ENCODE data around the gene CCHCR1. TPM values are rescaled to one million over a fixed set of nuclear protein-coding genes. Genes with fewer than 3 reads are reported as not detected.

Gene CCHCR1
- total and polyA plus RNA-seq, 2 of the 8 experiments (the other 6 are each of a cell fraction or from before 2014, with no cell fraction given), result 20.9 to 38.0 TPM

GRCh38 chr6:31170987-31171671, 13.5 kb upstream of the CCHCR1 start:
- Histone ChIP-seq H3K18ac (ENCODE audit: extremely low read depth, low read length) (peak overlapping the region; percentile 100), H3K9me3 (ENCODE audit: insufficient read depth in 2 of 2, low read depth in 1 of 2, low read length in 1 of 2) (no peaks in the 10 kb centered on the region), H4K8ac (ENCODE audit: extremely low read depth, insufficient read depth, low read length) (peak overlapping the region; percentile 81), H3K36me3 (ENCODE audit: control insufficient read depth in 2 of 4, insufficient read depth in 4 of 4, low read length in 3 of 4) (peaks cover 0 to 1% (median under 1%) of the 10 kb centered on the region in 4 experiments; a peak in 2 of 8 replicates), H2AFZ (ENCODE audit: low read length) (no peak overlapping the region), H2BK120ac (replicated peaks; ENCODE audit: low read depth, low read length) (peak overlapping the region; percentile 100), H3K56ac (replicated peaks; ENCODE audit: insufficient read length, low read depth, low read length) (peak overlapping the region; percentile 90), H3K27ac (ENCODE audit: low read depth, low read length) (peak overlapping the region; percentile 80), H3K4me3 (ENCODE audit: extremely low read depth in 1 of 4, insufficient read depth in 2 of 4, low read depth in 3 of 4, low read length in 4 of 4) (peak overlapping the region; percentile 19 to 92 (median 71); a peak in 5 of 8 replicates), H3K79me2 (ENCODE audit: control insufficient read depth in 1 of 2, insufficient read depth in 2 of 2, low read length in 2 of 2) (peaks cover 23 to 75% of the 10 kb centered on the region in 2 experiments), H2AK5ac (ENCODE audit: low read depth, low read length) (peak overlapping the region; percentile 98), H3K4me1 (replicated peaks in 1 of 4; ENCODE audit: control insufficient read depth in 3 of 4, insufficient read depth in 4 of 4, low read length in 3 of 4) (peaks cover 22 to 41% (median 32%) of the 10 kb centered on the region in 4 experiments), H2BK12ac (ENCODE audit: low read depth, low read length) (peak overlapping the region; percentile 100), H3K4ac (replicated peaks; ENCODE audit: insufficient read length, low read depth, low read length) (peak overlapping the region; percentile 97), H3K23ac (ENCODE audit: insufficient read length) (no peak overlapping the region), H3K23me2 (ENCODE audit: low read depth, low read length) (peaks cover 13% of the 10 kb centered on the region), H3K9ac (replicated peaks in 1 of 4; ENCODE audit: extremely low read depth in 1 of 4, low read depth in 3 of 4, low read length in 3 of 4) (peak overlapping the region in 1 of 4 experiments; percentile 54; a peak in 4 of 7 replicates), H3K79me1 (ENCODE audit: low read depth, low read length) (peaks cover 7% of the 10 kb centered on the region), H4K5ac (ENCODE audit: insufficient read length, low read depth, low read length) (peak overlapping the region; percentile 87), H3K4me2 (ENCODE audit: insufficient read depth in 1 of 2, low read depth in 2 of 2, low read length in 2 of 2) (peak overlapping the region; percentile 83 to 89), H4K91ac (replicated peaks; ENCODE audit: insufficient read length, low read length) (peak overlapping the region; percentile 100), H4K20me1 (replicated peaks in 1 of 2; ENCODE audit: control insufficient read depth in 1 of 2, insufficient read depth in 2 of 2, low read length in 2 of 2) (peaks cover 7 to 13% of the 10 kb centered on the region in 2 experiments), H2BK20ac (ENCODE audit: low read length) (peak overlapping the region; percentile 100), H2BK15ac (ENCODE audit: low read length) (no peak overlapping the region; the same call in 1 of the 2 replicates), H3K14ac (ENCODE audit: insufficient read length) (no peak overlapping the region), H3K27me3 (replicated peaks in 1 of 4; ENCODE audit: control insufficient read depth in 3 of 4, extremely low read depth in 1 of 4, insufficient read depth in 3 of 4, low read length in 3 of 4) (no peaks in the 10 kb centered on the region), H2BK5ac (ENCODE audit: low read depth, low read length) (peak overlapping the region; percentile 100)
- CTCF ChIA-PET (ENCODE audit: partially characterized antibody), result interaction anchor here (0.7 to 5.9 kb wide), 5 partner anchors 9 to 22 kb away, joined by 3 to 36 read pairs (median 12); partner anchors contain the start of gene TCF19
- WGBS, 2 experiments (ENCODE audit: extremely low coverage in 1 of 2, insufficient coverage in 1 of 2, insufficient read length in 1 of 2, insufficient replicate concordance in 2 of 2, low coverage in 1 of 2, low lambda C conversion rate in 2 of 2, missing lambda C conversion rate in 1 of 2), result 33% methylated on average over 8 of the region's 10 CpGs; no CpG with 5 or more reads in 1 of the 2 experiments
- FAIRE-seq (no peak), DNase-seq (ENCODE audit: low read depth in 1 of 2, low spot score in 2 of 2) (peak in 1 of 2 experiments; percentile 64)
- POLR2A ChIA-PET (ENCODE audit: partially characterized antibody), result interaction anchor here (0.5 to 68.5 kb wide), 14 partner anchors 2 to 553 kb away, joined by 3 to 2251 read pairs (median 4); partner anchors contain the start of genes CCHCR1, CDSN, DDR1 and MICA
- no peak for TF ChIP-seq SUZ12 (IDR thresholded peaks at IDR 0.05; ENCODE audit: low read length)
- no peak for TF ChIP-seq GABPA (IDR thresholded peaks at IDR 0.05; ENCODE audit: borderline replicate concordance, insufficient read depth, low read length)
- TF ChIP-seq CTBP2 (IDR thresholded peaks at IDR 0.05; ENCODE audit: borderline replicate concordance, insufficient read depth, insufficient read length, low read length), result no peak
- TF ChIP-seq CREB1 (IDR thresholded peaks at IDR 0.05), result no peak
- TF ChIP-seq RXRA (IDR thresholded peaks at IDR 0.05; ENCODE audit: insufficient read depth, low read depth, low read length), result no peak
- TF ChIP-seq CHD1 (IDR thresholded peaks at IDR 0.05; ENCODE audit: low read depth, low read length), result no peak
- TF ChIP-seq JUND (IDR thresholded peaks at IDR 0.05; ENCODE audit: low read length), result no peak
- TF ChIP-seq CHD2 (IDR thresholded peaks at IDR 0.05; ENCODE audit: low read length), result no peak
- no peak for TF ChIP-seq E2F6 (IDR thresholded peaks at IDR 0.05)
- TF ChIP-seq SRF (IDR thresholded peaks at IDR 0.05; ENCODE audit: low read depth, low read length), result no peak
- no peak for TF ChIP-seq CBX8 (IDR thresholded peaks at IDR 0.05; ENCODE audit: borderline replicate concordance, low read depth, low read length)
- TF ChIP-seq KDM1A (IDR thresholded peaks at IDR 0.05; ENCODE audit: borderline replicate concordance, low read length), result no peak
